ENCODE measurements around the gene ROR1. TPM values are rescaled to one million over a fixed set of nuclear protein-coding genes. Genes with fewer than 3 reads are reported as not detected.

Gene ROR1
- total RNA-seq, 1 donor from 2014 or later: 2.5 TPM

DNA sequence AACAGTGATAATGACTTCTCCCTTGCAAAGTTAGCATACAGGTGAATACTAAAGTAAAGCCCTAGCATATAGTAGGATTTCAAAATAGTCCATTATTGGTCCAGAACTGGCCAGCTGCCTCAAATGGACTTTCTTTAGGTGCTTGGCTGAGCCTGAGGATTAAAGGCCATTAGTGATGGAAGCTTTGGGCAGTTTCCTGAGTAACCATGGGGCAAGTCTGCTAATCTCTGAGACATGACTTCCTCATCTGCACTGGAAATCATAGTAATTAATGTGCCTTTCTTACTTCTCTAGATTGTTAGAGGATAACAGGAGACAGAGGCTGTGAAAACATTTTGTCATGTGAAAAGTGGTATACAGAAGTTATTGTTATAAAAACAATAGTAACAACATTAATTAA is 273.1 kb downstream of the ROR1 start:
- no peak for DNase-seq (ENCODE audit: low read depth, low spot score)

DNA sequence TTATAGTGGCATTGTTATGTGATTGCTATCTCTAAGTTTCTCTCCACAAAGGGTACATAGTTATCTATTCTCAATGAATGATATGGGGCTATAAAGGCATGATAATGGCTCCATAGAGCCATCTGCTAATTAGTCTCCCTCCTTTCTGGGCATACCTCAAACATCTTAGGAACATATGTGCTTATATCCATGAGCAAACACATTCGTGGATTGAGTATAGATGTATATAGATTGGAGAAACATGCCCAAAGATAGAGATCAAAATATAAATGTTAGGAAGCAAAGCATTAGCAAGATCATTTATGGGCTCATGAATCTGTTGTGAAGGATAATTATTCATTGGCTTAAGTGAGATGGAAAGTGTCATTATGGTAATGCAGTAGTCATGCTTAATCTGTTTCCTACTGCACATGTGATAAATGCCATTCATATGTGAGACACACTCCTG is 273.8 kb downstream of the ROR1 start:
- DNase-seq (ENCODE audit: low read depth, low spot score): no peak

DNA sequence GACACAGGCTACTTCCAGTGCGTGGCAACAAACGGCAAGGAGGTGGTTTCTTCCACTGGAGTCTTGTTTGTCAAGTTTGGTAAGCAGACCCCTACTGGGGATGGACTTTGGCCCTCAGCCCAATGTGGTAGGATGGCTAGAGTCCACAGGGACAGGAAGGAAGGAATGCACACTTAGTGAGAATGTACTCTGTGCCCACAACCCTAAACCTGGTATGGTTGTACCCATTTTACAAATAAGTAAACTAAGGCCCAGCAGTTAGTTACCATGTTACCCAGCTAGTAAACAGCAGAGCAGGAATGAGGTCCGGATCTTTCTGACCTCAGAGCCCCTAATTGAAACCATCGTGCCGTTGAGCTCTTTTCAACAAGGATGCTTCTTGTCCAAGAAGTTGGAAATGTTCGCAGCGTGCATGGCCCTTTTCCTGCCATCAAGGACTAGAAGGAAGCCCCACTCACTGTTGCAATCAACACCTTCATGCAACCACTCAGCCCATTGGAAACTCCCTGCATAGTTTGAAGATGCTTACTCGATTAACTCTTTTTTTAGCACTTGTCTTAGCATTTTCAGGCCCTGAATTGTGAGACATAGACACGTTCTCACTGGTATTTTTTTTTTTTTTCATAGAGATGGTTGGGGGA is 276.2 kb downstream of the ROR1 start:
- DNase-seq (ENCODE audit: low read depth, low spot score): no peak

GRCh38 chr1:64050601-64051000 is 276.8 kb downstream of the ROR1 start:
- DNase-seq (ENCODE audit: low read depth, low spot score): no peak

GRCh38 chr1:64051796-64052195 is 278.0 kb downstream of the ROR1 start:
- DNase-seq (ENCODE audit: low read depth, low spot score): no peak

GRCh38 chr1:64052777-64053176 is 279.0 kb downstream of the ROR1 start:
- no peak for DNase-seq (ENCODE audit: low read depth, low spot score)

DNA sequence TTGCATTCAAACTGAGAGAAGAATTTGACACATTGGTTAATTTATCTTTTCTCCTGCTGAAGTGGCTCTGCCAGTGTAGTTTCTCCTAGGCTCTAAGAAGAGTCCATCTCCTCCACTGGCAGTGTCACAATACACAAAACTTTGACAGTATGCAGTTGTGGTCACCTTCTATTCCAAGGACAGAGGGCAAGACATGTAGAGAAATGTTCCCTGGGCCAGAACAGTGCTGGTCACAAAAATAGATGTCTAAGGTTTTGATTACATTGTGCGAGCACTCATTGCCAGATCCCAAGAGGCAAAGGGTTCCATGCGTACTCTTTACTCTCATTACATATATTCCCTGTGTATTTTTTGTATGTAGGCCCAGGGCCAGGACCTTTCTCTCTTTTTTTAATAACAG is 281.5 kb downstream of the ROR1 start:
- DNase-seq (ENCODE audit: low read depth, low spot score): no peak

DNA sequence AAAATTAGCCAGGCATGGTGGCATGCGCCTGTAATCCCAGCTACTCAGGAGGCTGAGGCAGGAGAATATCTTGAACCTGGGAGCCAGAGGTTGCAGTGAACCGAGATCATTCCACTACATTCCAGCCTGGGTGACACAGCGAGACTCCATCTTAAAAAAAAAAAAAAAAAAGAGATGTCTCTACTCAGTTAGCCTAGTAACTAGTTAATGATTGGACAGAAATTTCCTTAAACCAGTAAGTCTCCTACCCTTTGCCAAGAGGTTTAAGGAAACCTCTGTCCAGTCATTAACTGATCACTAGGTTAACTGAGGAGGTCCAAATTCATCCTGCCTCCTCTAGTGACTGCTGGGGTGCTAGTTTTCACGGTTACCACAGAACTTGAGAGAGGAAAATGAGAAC is 285.7 kb downstream of the ROR1 start:
- no peak for DNase-seq (ENCODE audit: low read depth, low spot score)

DNA sequence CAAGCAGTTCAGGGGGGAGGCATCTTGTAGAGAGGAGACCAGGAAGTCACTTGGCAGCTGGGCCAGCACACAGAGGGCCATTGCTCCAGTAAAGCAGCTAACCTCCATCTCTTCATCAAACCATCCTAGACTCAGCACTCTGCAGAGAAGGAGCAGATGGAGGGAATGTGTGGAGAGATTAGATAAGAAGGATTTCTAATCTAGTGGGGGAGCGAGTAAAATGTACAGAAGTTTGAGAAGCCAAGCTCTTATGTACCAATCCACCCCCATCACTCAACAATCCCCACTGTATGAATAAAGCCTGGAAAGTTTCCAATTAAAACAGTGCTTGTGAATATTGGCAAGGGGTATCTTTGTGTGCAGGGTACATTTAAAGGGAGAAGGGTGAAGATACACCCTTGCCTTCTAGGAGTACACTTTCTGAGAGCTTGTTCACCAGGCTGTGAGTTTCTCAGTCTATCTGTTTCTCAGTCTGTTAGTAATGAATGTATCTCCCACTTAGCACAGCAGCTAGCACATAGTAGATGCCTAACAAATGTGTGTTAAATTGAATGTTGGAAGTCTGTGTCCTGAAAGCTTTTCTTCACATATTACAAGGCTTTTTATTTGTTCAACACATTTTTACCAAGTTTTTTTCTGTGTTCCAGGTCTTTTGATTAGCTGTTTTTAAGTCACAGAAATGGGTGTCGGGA is 286.9 kb downstream of the ROR1 start:
- DNase-seq (ENCODE audit: low read depth, low spot score): no peak

DNA sequence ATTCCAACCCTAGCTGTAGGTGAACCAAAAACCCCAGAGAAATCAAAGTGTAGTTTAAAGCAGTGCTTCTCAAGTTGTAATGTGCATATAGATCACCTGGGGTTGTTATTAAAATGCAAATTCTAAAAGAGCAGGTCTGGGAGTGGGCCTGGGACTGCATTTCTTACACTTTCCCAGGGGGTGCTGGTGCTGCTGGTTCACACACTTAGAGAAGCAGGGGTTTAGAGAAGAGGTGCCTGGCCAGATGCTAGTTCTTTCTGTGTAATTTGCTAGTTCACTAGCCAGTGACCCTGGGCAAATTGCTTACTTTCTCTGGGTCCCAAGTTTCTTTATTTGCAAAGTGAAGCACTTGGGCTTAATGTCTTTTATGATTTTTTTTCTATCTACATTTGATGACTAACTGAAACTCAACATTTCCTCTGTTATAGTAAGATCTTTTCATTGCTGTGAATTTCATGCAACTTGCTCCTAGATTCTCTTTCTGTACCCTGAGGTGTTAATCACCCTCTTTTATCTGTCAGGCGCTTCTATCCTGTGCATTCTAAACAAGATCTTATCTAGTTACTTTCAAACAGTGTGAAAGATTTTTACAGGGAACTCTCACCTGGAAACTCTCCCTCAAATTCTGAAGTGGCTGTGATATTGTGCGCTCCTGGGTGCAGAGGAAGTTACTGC is 287.8 kb downstream of the ROR1 start:
- no peak for DNase-seq (ENCODE audit: low read depth, low spot score)

DNA sequence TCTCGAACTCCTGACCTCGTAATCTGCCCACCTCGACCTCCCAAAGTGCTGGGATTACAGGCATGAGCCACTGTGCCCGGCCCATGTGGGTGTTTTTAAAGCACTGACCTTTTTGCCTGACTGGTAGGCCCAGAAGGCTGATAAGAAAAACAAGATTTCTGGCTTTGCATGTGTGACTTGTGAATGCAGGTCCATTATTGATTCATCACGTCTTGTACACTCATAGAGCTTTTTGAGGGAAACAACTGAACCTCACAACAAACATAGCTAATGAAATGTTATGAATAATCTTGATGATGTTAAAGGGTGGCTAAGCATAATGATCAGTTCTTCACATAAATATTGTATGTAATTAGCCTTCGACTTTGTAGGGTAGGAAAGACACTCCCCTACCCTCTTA is 288.7 kb downstream of the ROR1 start:
- DNase-seq (ENCODE audit: low read depth, low spot score): no peak

DNA sequence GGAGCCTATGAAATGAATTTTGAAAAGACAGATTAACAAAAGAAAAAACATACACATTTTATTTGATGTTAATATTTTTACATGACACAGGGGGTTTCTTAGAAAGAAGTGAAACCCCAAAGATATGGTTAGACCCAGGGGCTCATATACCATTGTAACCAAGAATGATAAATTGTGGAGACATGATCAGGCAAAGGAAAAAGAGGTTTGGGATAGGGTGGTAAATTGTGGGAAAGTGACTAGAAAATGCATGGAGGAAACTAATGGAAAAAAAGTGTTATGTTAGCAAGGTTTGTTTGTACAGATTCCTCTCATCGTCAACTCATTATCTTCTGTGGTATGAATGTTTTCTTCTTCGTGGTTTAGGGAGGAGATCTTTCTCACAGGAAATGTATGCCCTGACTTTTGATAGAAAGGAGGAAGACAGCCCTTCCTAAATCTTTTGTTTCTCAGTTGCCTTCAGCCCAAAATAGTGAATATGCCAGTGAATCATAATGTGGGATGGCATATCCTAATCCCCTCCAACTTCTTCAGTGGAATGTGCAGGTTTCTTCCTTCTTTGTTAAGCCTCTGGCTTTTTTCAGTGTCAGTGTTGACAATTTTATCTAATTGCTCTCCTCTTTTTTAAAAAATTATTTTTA is 289.2 kb downstream of the ROR1 start:
- DNase-seq (ENCODE audit: low read depth, low spot score): no peak

GRCh38 chr1:64065571-64065970 is 291.8 kb downstream of the ROR1 start:
- no peak for DNase-seq (ENCODE audit: low read depth, low spot score)

DNA sequence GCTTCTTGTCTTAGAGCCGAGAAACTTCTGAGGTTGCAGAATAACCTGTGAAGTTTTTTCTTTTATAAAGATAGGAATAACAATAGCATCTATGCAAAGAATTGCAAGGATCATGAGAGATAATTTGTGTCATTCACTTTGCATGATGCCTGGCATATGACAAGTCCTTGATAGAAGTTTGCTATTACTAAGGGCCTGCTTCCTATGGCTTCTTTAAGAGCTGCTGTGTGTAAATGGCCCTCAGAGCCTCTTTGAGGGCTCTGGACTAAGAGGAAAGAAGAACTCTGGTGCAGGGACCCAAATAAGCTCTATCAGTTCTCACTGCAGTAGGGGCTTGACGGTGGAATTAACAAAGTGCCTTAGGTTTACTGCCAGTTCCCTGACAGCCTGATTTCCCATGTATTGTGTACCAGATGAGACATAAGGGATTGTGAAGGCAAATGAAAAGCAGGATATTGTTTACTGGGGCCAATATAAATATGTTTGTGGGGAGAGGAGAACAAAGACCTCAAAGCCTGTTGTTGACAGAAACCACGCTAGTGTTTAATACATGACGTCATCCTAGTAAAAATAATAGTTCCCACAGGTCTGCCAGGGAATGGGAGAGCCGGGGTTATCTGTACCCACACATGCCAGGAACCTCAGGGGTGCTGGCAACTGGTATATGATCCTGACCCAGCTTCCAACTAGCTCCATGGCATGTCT is 298.4 kb downstream of the ROR1 start:
- peak; percentile 56 for DNase-seq (ENCODE audit: low read depth, low spot score)

DNA sequence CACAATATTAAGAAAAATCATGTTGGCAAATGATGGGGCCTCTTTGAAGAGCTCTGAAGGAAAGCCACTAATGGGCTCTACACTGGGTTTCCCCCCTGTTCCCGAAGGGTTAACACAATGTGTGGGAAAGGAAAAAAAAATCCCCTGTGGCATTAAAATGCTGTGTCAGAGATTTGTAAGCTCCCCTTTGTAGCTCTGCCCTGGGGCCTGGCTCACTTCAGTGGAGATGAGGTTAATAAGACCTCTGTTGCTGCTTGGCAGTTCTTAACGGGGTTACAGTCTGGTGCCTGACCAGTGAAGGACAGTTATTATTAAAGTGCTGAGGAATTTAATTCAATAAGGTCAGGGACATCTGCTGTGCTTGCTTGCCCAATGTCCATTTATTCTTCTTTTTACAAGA is 299.9 kb downstream of the ROR1 start:
- DNase-seq (ENCODE audit: low read depth, low spot score): no peak

DNA sequence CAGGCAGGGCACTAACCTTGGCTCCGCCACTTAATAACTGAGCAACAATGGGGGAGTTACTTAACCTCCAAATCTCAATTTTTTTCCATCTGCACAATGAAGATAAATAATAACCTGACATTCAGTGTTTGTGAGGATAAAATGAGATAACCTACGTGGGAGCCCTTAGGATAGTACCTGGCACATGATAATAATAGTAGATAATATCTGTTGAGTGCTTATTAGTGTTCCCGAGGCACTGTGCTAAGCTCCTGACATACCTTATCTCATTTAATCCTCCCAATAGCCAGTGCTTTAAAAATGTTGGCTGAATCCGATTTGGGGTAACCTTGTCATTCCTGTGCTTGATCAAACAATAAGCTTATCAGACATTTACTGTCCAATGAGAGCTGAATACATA is 300.9 kb downstream of the ROR1 start:
- no peak for DNase-seq (ENCODE audit: low read depth, low spot score)

GRCh38 chr1:64077281-64077940 is 303.6 kb downstream of the ROR1 start:
- no peak for DNase-seq (ENCODE audit: low read depth, low spot score)

DNA sequence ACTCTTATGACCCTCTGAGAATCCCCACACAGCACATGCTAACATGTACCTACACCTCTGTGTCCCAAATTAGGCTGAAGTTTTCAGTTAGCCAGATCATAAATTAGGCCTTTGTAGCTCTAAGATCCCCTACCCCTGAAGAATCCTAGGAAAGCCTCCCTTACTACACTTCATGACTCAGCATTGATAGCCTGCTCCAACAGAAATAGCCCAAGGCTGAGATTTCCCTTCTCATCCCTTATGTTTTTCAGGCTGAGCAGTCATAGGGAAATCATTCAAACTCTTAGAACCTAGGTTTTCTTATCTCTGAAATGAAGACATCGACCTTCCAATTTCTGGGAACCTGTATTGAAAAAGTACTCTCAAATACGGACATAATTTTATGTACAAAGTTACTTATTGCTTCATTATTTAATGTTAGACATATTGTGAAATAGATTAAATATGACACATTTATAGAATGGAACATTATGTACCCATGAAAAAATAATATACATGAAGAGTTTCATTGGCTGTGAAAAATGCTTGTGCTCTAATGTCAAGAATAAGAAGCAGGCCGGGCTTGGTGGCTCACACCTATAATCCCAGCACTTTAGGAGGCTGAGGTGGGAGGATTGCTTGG is 307.2 kb downstream of the ROR1 start:
- no peak for DNase-seq (ENCODE audit: low read depth, low spot score)

DNA sequence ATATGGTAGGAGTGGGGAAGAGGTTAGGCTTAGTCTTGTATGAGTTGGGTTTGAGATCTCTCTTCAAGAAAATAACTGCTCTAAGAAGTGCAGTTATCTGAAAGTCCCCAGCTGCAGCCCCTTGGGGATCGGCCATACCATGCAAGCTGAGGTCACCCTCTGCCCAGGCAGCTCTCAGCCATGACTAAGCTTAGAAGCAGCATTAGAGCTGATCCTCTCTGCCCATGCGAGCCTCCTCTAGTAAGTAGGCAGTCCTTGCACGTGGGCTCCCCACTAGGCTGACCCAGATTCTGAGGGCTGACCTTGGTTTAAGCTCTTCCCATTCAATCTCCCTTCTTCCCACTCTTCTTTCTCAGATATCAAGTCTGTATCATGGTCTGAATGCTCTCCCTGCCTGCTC is 308.6 kb downstream of the ROR1 start:
- DNase-seq (ENCODE audit: low read depth, low spot score): no peak

GRCh38 chr1:64084451-64084850 is 310.6 kb downstream of the ROR1 start:
- DNase-seq (ENCODE audit: low read depth, low spot score): no peak

DNA sequence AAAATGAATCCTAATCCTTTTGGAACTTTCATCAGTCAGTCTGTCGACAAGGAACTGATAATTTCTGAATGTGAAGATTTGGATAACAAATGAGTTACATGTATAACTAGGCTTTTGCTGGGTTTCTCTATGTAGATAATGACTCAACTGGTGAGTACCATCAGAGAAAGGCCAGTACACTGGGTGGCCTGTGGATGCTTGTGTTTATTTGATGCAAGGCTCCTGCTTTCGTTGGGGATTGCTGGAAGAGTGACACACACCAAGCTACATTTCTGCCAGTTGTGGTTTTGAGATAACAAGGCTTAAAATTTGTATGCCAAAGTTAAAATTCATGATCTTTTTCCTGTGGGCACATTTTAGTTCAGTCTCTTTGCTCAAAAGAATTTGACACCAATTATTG is 314.0 kb downstream of the ROR1 start:
- no peak for DNase-seq (ENCODE audit: low read depth, low spot score)
